Sigmoid colon (tissue), 7 donors: ENCODE data around the gene REELD1. TPM values are rescaled to one million over a fixed set of nuclear protein-coding genes. Genes with fewer than 3 reads are reported as not detected.

Source experiments
- DNase-seq: peaks from one replicate; pipeline ENCODE4 v3.0.0-alpha.2; 2019
- H3K27ac ChIP-seq, 4 donors: fragments of 200-600 bp; sonication (generic); one replicate each; pipeline ENCODE4 v1.5.1; 2016 to 2019; ENCODE audit warnings: mild to moderate bottlenecking in 1 of 4
- H3K27me3 ChIP-seq, 3 donors: fragments of 200-600 bp; sonication (generic); one replicate each; pipeline ENCODE4 v1.5.1; 2019; ENCODE audit warnings: mild to moderate bottlenecking in 1 of 3
- H3K36me3 ChIP-seq, 4 donors: fragments of 200-600 bp; sonication (generic); one replicate each; pipeline ENCODE4 v1.5.1; 2016 to 2019
- H3K4me1 ChIP-seq, 4 donors: fragments of 200-600 bp; sonication (generic); one replicate each; pipeline ENCODE4 v1.5.1; 2017 to 2019
- H3K4me3 ChIP-seq, 4 donors: fragments of 200-600 bp; sonication (generic); one replicate each; pipeline ENCODE4 v1.5.1; 2017 to 2019; ENCODE audit warnings: mild to moderate bottlenecking in 2 of 4, moderate library complexity in 1 of 4
- H3K9me3 ChIP-seq, 4 donors: fragments of 200-600 bp in 3 of 4; sonication (generic) in 3 of 4; one replicate each; pipeline versions ENCODE4 v1.5.1 to v1.6.1; 2013 to 2019
- EP300 ChIP-seq, 4 donors: sonication (generic); formaldehyde crosslinking; IDR thresholded peaks; one replicate each; pipeline ENCODE4 v1.6.1; 2017; ENCODE audit warnings: antibody characterized with exemption in 4 of 4
- POLR2A ChIP-seq, 2 donors: fragments of 450-650 bp; IDR thresholded peaks; one replicate each; pipeline ENCODE4 v1.6.1; 2016; ENCODE audit warnings: antibody characterized with exemption in 2 of 2, mild to moderate bottlenecking in 2 of 2, moderate library complexity in 2 of 2
- POLR2AphosphoS5 ChIP-seq, 4 donors: sonication (generic); formaldehyde crosslinking; IDR thresholded peaks; one replicate each; pipeline ENCODE4 v1.6.1; 2017; ENCODE audit warnings: antibody characterized with exemption in 4 of 4
- WGBS, 2 donors: extraction: QIAGEN DNeasy Blood & Tissue Kit; methylation state at CpG; one replicate each; pipeline ENCODE4 v1.1.7; 2013; 5-methylcytosine and 5-hydroxymethylcytosine counted together
- intact Hi-C: fragments of 100-400 bp; cut with DNase I; formaldehyde crosslinking; loops from one replicate; pipeline ENCODE4 v1.15.1; 2023
- polyA plus RNA-seq, 3 donors: library from polyadenylated mRNA; stranded (reverse); fragments of 200-250 nt; gene quantifications; one replicate each; pipeline ENCODE4 v1.2.3, GENCODE V29; 2013
- total RNA-seq, 4 donors: library from RNA; depleted of rRNA; stranded (reverse); fragments of >200 nt; gene quantifications; one replicate each; pipeline ENCODE4 v1.1.0, GENCODE V29; 2016
- TF ChIP-seq, protein P1 (sequence below), 4 experiments: fragments of 450-650 bp in 3 of 4; fragments of 200-600 bp in 1 of 4; IDR thresholded peaks; one replicate each; pipeline ENCODE4 v1.5.1; 2016 to 2019; ENCODE audit warnings: antibody characterized with exemption in 4 of 4, mild to moderate bottlenecking in 3 of 4, moderate library complexity in 2 of 4
- donor health status: healthy with polysubstance abuse.
- donor health status: Bipolar disorder and iron deficiency.
- donor health status: healthy.

Gene REELD1
- total and polyA plus RNA-seq, 7 donors: 0.13 to 0.36 TPM; not detected in 5

- H3K27me3 ChIP-seq: no peaks in the 10 kb centered on the region
- WGBS, 2 donors: 95 to 97% methylated on average over 3 of the region's 3 CpGs
- H3K36me3 ChIP-seq: peaks cover 0 to 26% (median 6%) of the 10 kb centered on the region in 4 donors
- intact Hi-C loops: loop anchor here (5.0 kb wide), 1 partner anchor 1845 kb away; no protein-coding TSS in a partner anchor
- peaks cover 0 to 25% (median 23%) of the 10 kb centered on the region in 4 donors for H3K4me1 ChIP-seq
- no peak overlapping the region for H3K27ac ChIP-seq
- no peak for DNase-seq
- no peak overlapping the region for H3K4me3 ChIP-seq
- TF ChIP-seq POLR2A (IDR thresholded peaks at IDR 0.05) (no peak), EP300 (IDR thresholded peaks at IDR 0.05) (no peak), POLR2AphosphoS5 (IDR thresholded peaks at IDR 0.05) (no peak)
- TF ChIP-seq, protein P1, sequence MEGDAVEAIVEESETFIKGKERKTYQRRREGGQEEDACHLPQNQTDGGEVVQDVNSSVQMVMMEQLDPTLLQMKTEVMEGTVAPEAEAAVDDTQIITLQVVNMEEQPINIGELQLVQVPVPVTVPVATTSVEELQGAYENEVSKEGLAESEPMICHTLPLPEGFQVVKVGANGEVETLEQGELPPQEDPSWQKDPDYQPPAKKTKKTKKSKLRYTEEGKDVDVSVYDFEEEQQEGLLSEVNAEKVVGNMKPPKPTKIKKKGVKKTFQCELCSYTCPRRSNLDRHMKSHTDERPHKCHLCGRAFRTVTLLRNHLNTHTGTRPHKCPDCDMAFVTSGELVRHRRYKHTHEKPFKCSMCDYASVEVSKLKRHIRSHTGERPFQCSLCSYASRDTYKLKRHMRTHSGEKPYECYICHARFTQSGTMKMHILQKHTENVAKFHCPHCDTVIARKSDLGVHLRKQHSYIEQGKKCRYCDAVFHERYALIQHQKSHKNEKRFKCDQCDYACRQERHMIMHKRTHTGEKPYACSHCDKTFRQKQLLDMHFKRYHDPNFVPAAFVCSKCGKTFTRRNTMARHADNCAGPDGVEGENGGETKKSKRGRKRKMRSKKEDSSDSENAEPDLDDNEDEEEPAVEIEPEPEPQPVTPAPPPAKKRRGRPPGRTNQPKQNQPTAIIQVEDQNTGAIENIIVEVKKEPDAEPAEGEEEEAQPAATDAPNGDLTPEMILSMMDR (IDR thresholded peaks at IDR 0.05): no peak
- H3K9me3 ChIP-seq: no peaks in the 10 kb centered on the region
Observed at GRCh38 chr4:146182443-146182842, 31.9 kb upstream of the REELD1 start.

DNA sequence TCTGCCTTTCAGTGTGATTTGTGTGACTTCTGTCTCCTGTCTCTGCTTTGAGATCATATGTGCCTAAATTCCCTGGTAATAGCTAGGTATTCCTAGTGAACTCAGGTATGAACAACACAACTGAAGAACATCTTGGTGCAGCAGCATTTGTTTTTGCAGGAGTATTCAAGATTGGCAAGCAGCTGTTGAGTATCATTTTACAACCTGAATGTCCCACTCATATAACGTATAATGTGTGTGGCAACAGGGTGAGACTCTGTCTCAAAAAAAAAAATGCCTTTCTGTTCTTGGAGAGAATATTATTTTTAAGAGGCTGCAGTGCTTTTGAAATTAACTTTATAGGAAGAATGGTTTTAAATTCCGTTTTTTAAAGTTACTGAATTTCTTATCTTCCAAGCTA lies 31.1 kb upstream of the REELD1 start:
- TF ChIP-seq EP300 (IDR thresholded peaks at IDR 0.05): no peak
- TF ChIP-seq, protein P1 (IDR thresholded peaks at IDR 0.05): no peak
- no peak for TF ChIP-seq POLR2AphosphoS5 (IDR thresholded peaks at IDR 0.05)
- TF ChIP-seq POLR2A (IDR thresholded peaks at IDR 0.05): no peak
- no peak for DNase-seq
- no peak overlapping the region for H3K27ac ChIP-seq
- WGBS, 2 donors: 71 to 88% methylated on average over 2 of the region's 2 CpGs
- intact Hi-C loops: loop anchor here (5.0 kb wide), 1 partner anchor 1846 kb away; no protein-coding TSS in a partner anchor
- H3K36me3 ChIP-seq: peaks cover 0 to 32% (median 8%) of the 10 kb centered on the region in 4 donors
- no peaks in the 10 kb centered on the region for H3K9me3 ChIP-seq
- no peaks in the 10 kb centered on the region for H3K27me3 ChIP-seq
- no peak overlapping the region for H3K4me3 ChIP-seq
- H3K4me1 ChIP-seq: peaks cover 0 to 17% (median 15%) of the 10 kb centered on the region in 4 donors

GRCh38 chr4:146186041-146186440 lies 28.3 kb upstream of the REELD1 start:
- DNase-seq: no peak
- peaks cover 3 to 40% (median 12%) of the 10 kb centered on the region in 4 donors for H3K36me3 ChIP-seq
- H3K4me3 ChIP-seq: no peak overlapping the region
- H3K27ac ChIP-seq: no peak overlapping the region
- H3K9me3 ChIP-seq: no peaks in the 10 kb centered on the region
- TF ChIP-seq, protein P1 (IDR thresholded peaks at IDR 0.05): no peak
- TF ChIP-seq POLR2AphosphoS5 (IDR thresholded peaks at IDR 0.05) (no peak), EP300 (IDR thresholded peaks at IDR 0.05) (no peak), POLR2A (IDR thresholded peaks at IDR 0.05) (no peak)
- intact Hi-C loops: no loop called here
- WGBS, 2 donors: 90 to 92% methylated on average over 4 of the region's 4 CpGs
- H3K27me3 ChIP-seq: no peaks in the 10 kb centered on the region
- H3K4me1 ChIP-seq: peaks cover 0 to 12% (median 11%) of the 10 kb centered on the region in 4 donors

DNA sequence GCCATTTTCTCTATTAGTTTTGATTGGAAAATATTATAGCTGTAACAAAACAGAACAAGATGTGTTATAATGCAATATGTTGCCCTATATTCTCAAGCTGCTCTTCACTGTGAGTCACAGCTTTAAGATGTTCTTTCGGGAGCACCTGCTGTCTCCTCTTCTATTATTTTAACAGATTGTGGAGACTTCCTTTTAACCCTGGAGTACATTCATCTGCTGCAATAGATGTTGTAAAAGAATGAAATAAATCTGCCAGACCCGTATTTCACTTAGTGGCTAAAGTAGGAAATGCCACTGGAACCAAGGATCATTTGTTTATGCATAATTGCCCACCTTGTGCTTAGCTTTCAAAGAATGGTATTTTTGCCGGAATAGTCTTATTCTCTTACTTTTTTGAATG lies 27.7 kb upstream of the REELD1 start:
- Histone ChIP-seq H3K27ac (no peak overlapping the region), H3K4me3 (no peak overlapping the region), H3K36me3 (peaks cover 3 to 40% (median 12%) of the 10 kb centered on the region in 4 donors), H3K4me1 (peaks cover 0 to 15% (median 11%) of the 10 kb centered on the region in 4 donors), H3K9me3 (no peaks in the 10 kb centered on the region), H3K27me3 (no peaks in the 10 kb centered on the region)
- intact Hi-C loops: no loop called here
- no peak for DNase-seq
- TF ChIP-seq POLR2AphosphoS5 (IDR thresholded peaks at IDR 0.05) (no peak), POLR2A (IDR thresholded peaks at IDR 0.05) (no peak), EP300 (IDR thresholded peaks at IDR 0.05) (no peak)
- TF ChIP-seq, protein P1 (IDR thresholded peaks at IDR 0.05): no peak
- 74 to 83% methylated on average over 3 of the region's 3 CpGs for WGBS, 2 donors

GRCh38 chr4:146190456-146190855 lies 23.9 kb upstream of the REELD1 start:
- H3K4me1 ChIP-seq: peaks cover 0 to 15% (median 11%) of the 10 kb centered on the region in 4 donors
- TF ChIP-seq, protein P1 (IDR thresholded peaks at IDR 0.05): no peak
- TF ChIP-seq POLR2A (IDR thresholded peaks at IDR 0.05) (no peak), EP300 (IDR thresholded peaks at IDR 0.05) (no peak), POLR2AphosphoS5 (IDR thresholded peaks at IDR 0.05) (peak; percentile 10 to 70 (median 37))
- H3K36me3 ChIP-seq: peaks cover 3 to 28% (median 6%) of the 10 kb centered on the region in 4 donors
- WGBS, 2 donors: 66 to 74% methylated on average over 2 of the region's 2 CpGs
- H3K27ac ChIP-seq: peak overlapping the region in 2 of 4 donors; percentile 27 to 40
- intact Hi-C loops: no loop called here
- no peak overlapping the region for H3K4me3 ChIP-seq
- H3K9me3 ChIP-seq: no peaks in the 10 kb centered on the region
- DNase-seq: no peak
- H3K27me3 ChIP-seq: no peaks in the 10 kb centered on the region
